Measurements from ENCODE around the gene ZBTB5.

Gene ZBTB5

GRCh38 chr9:37452611-37453010 lies 12.6 kb downstream of the ZBTB5 start:
- no CpG with 5 or more reads among the region's 1 CpG for WGBS (ENCODE audit: insufficient coverage)
- DNase-seq, result no peak
- peaks cover 0 to 4% (median 0%) of the 10 kb centered on the region in 5 experiments for H3K9me3 ChIP-seq (ENCODE audit: control extremely low read depth in 1 of 5, control insufficient read depth in 4 of 5, insufficient read depth in 2 of 5, low read depth in 1 of 5, low read length in 4 of 5)
- peaks cover 0 to 3% (median 2%) of the 10 kb centered on the region in 4 experiments for H3K4me1 ChIP-seq (ENCODE audit: control extremely low read depth in 1 of 4, control insufficient read depth in 4 of 4, insufficient read depth in 4 of 4, low read length in 3 of 4)
- peaks cover 5 to 21% (median 14%) of the 10 kb centered on the region in 4 experiments for H3K36me3 ChIP-seq (ENCODE audit: control insufficient read depth in 4 of 4, insufficient read depth in 4 of 4, low read length in 3 of 4)
- CTCF ChIA-PET, result interaction anchor here (1.0 to 1.2 kb wide), 2 partner anchors 10 kb away, joined by 3 to 5 read pairs; no protein-coding TSS in a partner anchor
- POLR2A ChIA-PET, result no interaction called here
- H3K4me3 ChIP-seq (ENCODE audit: control insufficient read depth in 1 of 7, extremely low read depth in 1 of 7, insufficient read depth in 4 of 7, low read depth in 2 of 7, low read length in 6 of 7), result no peak overlapping the region
- no peaks in the 10 kb centered on the region for H3K27me3 ChIP-seq (replicated peaks in 2 of 5; ENCODE audit: control insufficient read depth in 4 of 5, insufficient read depth in 5 of 5, low read length in 4 of 5)
- H3K27ac ChIP-seq (ENCODE audit: insufficient read depth in 1 of 2, low read depth in 1 of 2, low read length in 2 of 2, poor library complexity in 1 of 2, severe bottlenecking in 2 of 2), result no peak overlapping the region

GRCh38 chr9:37451628-37452027 lies 13.6 kb downstream of the ZBTB5 start:
- POLR2A ChIA-PET, result no interaction called here
- H3K27me3 ChIP-seq (replicated peaks in 2 of 5; ENCODE audit: control insufficient read depth in 4 of 5, insufficient read depth in 5 of 5, low read length in 4 of 5), result no peaks in the 10 kb centered on the region
- CTCF ChIA-PET, result interaction anchor here (1.2 kb wide), 1 partner anchor 11 kb away, joined by 5 read pairs; no protein-coding TSS in a partner anchor
- 67% methylated on average over 1 of the region's 3 CpGs for WGBS (ENCODE audit: insufficient coverage)
- DNase-seq, result no peak
- H3K4me3 ChIP-seq (ENCODE audit: control insufficient read depth in 1 of 7, extremely low read depth in 1 of 7, insufficient read depth in 4 of 7, low read depth in 2 of 7, low read length in 6 of 7), result no peak overlapping the region
- peaks cover 5 to 21% (median 15%) of the 10 kb centered on the region in 4 experiments for H3K36me3 ChIP-seq (ENCODE audit: control insufficient read depth in 4 of 4, insufficient read depth in 4 of 4, low read length in 3 of 4)
- H3K4me1 ChIP-seq (ENCODE audit: control extremely low read depth in 1 of 4, control insufficient read depth in 4 of 4, insufficient read depth in 4 of 4, low read length in 3 of 4), result peaks cover 0 to 3% (median 2%) of the 10 kb centered on the region in 4 experiments
- peaks cover 0 to 4% (median 0%) of the 10 kb centered on the region in 5 experiments for H3K9me3 ChIP-seq (ENCODE audit: control extremely low read depth in 1 of 5, control insufficient read depth in 4 of 5, insufficient read depth in 2 of 5, low read depth in 1 of 5, low read length in 4 of 5)
- no peak overlapping the region for H3K27ac ChIP-seq (ENCODE audit: insufficient read depth in 1 of 2, low read depth in 1 of 2, low read length in 2 of 2, poor library complexity in 1 of 2, severe bottlenecking in 2 of 2)

GRCh38 chr9:37449862-37450632 lies 15.2 kb downstream of the ZBTB5 start:
- ChIA-PET POLR2A (interaction anchor here (0.7 kb wide), 1 partner anchor 26 kb away, joined by 3 read pairs; no protein-coding TSS in a partner anchor), CTCF (interaction anchor here (1.1 kb wide), 1 partner anchor 12 kb away, joined by 3 read pairs; no protein-coding TSS in a partner anchor)
- H3K27ac ChIP-seq (ENCODE audit: insufficient read depth in 1 of 2, low read depth in 1 of 2, low read length in 2 of 2, poor library complexity in 1 of 2, severe bottlenecking in 2 of 2), result no peak overlapping the region
- peaks cover 0 to under 1% (median 0%) of the 10 kb centered on the region in 5 experiments for H3K9me3 ChIP-seq (ENCODE audit: control extremely low read depth in 1 of 5, control insufficient read depth in 4 of 5, insufficient read depth in 2 of 5, low read depth in 1 of 5, low read length in 4 of 5)
- H3K27me3 ChIP-seq (replicated peaks in 2 of 5; ENCODE audit: control insufficient read depth in 4 of 5, insufficient read depth in 5 of 5, low read length in 4 of 5), result no peaks in the 10 kb centered on the region
- H3K4me3 ChIP-seq (ENCODE audit: control insufficient read depth in 1 of 7, extremely low read depth in 1 of 7, insufficient read depth in 4 of 7, low read depth in 2 of 7, low read length in 6 of 7), result no peak overlapping the region
- 98% methylated on average over 4 of the region's 12 CpGs for WGBS (ENCODE audit: insufficient coverage)
- H3K36me3 ChIP-seq (ENCODE audit: control insufficient read depth in 4 of 4, insufficient read depth in 4 of 4, low read length in 3 of 4), result peaks cover 3 to 16% (median 13%) of the 10 kb centered on the region in 4 experiments
- H3K4me1 ChIP-seq (ENCODE audit: control extremely low read depth in 1 of 4, control insufficient read depth in 4 of 4, insufficient read depth in 4 of 4, low read length in 3 of 4), result peaks cover 0 to 3% (median 2%) of the 10 kb centered on the region in 4 experiments
- no peak for DNase-seq

GRCh38 chr9:37447111-37447510 lies 18.1 kb downstream of the ZBTB5 start:
- H3K4me1 ChIP-seq (ENCODE audit: control extremely low read depth in 1 of 4, control insufficient read depth in 4 of 4, insufficient read depth in 4 of 4, low read length in 3 of 4), result peaks cover 0 to 3% (median 2%) of the 10 kb centered on the region in 4 experiments
- H3K27ac ChIP-seq (ENCODE audit: insufficient read depth in 1 of 2, low read depth in 1 of 2, low read length in 2 of 2, poor library complexity in 1 of 2, severe bottlenecking in 2 of 2), result no peak overlapping the region
- POLR2A ChIA-PET, result interaction anchor here (1.3 kb wide), 1 partner anchor 12 kb away, joined by 3 read pairs; no protein-coding TSS in a partner anchor
- no peaks in the 10 kb centered on the region for H3K9me3 ChIP-seq (ENCODE audit: control extremely low read depth in 1 of 5, control insufficient read depth in 4 of 5, insufficient read depth in 2 of 5, low read depth in 1 of 5, low read length in 4 of 5)
- CTCF ChIA-PET, result interaction anchor here (1.4 kb wide), 1 partner anchor 8 kb away, joined by 3 read pairs; no protein-coding TSS in a partner anchor
- H3K4me3 ChIP-seq (ENCODE audit: control insufficient read depth in 1 of 7, extremely low read depth in 1 of 7, insufficient read depth in 4 of 7, low read depth in 2 of 7, low read length in 6 of 7), result no peak overlapping the region
- DNase-seq, result no peak
- H3K27me3 ChIP-seq (replicated peaks in 2 of 5; ENCODE audit: control insufficient read depth in 4 of 5, insufficient read depth in 5 of 5, low read length in 4 of 5), result no peaks in the 10 kb centered on the region
- peaks cover 2 to 21% (median 16%) of the 10 kb centered on the region in 4 experiments for H3K36me3 ChIP-seq (ENCODE audit: control insufficient read depth in 4 of 4, insufficient read depth in 4 of 4, low read length in 3 of 4)

GRCh38 chr9:37446401-37446800 lies 18.8 kb downstream of the ZBTB5 start:
- Histone ChIP-seq H3K27me3 (replicated peaks in 2 of 5; ENCODE audit: control insufficient read depth in 4 of 5, insufficient read depth in 5 of 5, low read length in 4 of 5) (no peaks in the 10 kb centered on the region), H3K4me3 (ENCODE audit: control insufficient read depth in 1 of 7, extremely low read depth in 1 of 7, insufficient read depth in 4 of 7, low read depth in 2 of 7, low read length in 6 of 7) (no peak overlapping the region), H3K4me1 (ENCODE audit: control extremely low read depth in 1 of 4, control insufficient read depth in 4 of 4, insufficient read depth in 4 of 4, low read length in 3 of 4) (no peaks in the 10 kb centered on the region), H3K36me3 (ENCODE audit: control insufficient read depth in 4 of 4, insufficient read depth in 4 of 4, low read length in 3 of 4) (peaks cover 2 to 28% (median 23%) of the 10 kb centered on the region in 4 experiments), H3K9me3 (ENCODE audit: control extremely low read depth in 1 of 5, control insufficient read depth in 4 of 5, insufficient read depth in 2 of 5, low read depth in 1 of 5, low read length in 4 of 5) (no peaks in the 10 kb centered on the region), H3K27ac (ENCODE audit: insufficient read depth in 1 of 2, low read depth in 1 of 2, low read length in 2 of 2, poor library complexity in 1 of 2, severe bottlenecking in 2 of 2) (no peak overlapping the region)
- POLR2A ChIA-PET, result interaction anchor here (1.3 kb wide), 1 partner anchor 11 kb away, joined by 3 read pairs; no protein-coding TSS in a partner anchor
- 100% methylated on average over 1 of the region's 4 CpGs for WGBS (ENCODE audit: insufficient coverage)
- DNase-seq, result no peak
- CTCF ChIA-PET, result interaction anchor here (1.4 kb wide), 1 partner anchor 9 kb away, joined by 3 read pairs; no protein-coding TSS in a partner anchor

GRCh38 chr9:37445832-37446231 lies 19.4 kb downstream of the ZBTB5 start:
- no peak overlapping the region for H3K4me3 ChIP-seq (ENCODE audit: control insufficient read depth in 1 of 7, extremely low read depth in 1 of 7, insufficient read depth in 4 of 7, low read depth in 2 of 7, low read length in 6 of 7)
- peaks cover 2 to 34% (median 28%) of the 10 kb centered on the region in 4 experiments for H3K36me3 ChIP-seq (ENCODE audit: control insufficient read depth in 4 of 4, insufficient read depth in 4 of 4, low read length in 3 of 4)
- H3K9me3 ChIP-seq (ENCODE audit: control extremely low read depth in 1 of 5, control insufficient read depth in 4 of 5, insufficient read depth in 2 of 5, low read depth in 1 of 5, low read length in 4 of 5), result no peaks in the 10 kb centered on the region
- H3K27ac ChIP-seq (ENCODE audit: insufficient read depth in 1 of 2, low read depth in 1 of 2, low read length in 2 of 2, poor library complexity in 1 of 2, severe bottlenecking in 2 of 2), result no peak overlapping the region
- no peaks in the 10 kb centered on the region for H3K4me1 ChIP-seq (ENCODE audit: control extremely low read depth in 1 of 4, control insufficient read depth in 4 of 4, insufficient read depth in 4 of 4, low read length in 3 of 4)
- no peaks in the 10 kb centered on the region for H3K27me3 ChIP-seq (replicated peaks in 2 of 5; ENCODE audit: control insufficient read depth in 4 of 5, insufficient read depth in 5 of 5, low read length in 4 of 5)
- DNase-seq, result no peak
- no CpG with 5 or more reads among the region's 6 CpGs for WGBS (ENCODE audit: insufficient coverage)
- CTCF ChIA-PET, result interaction anchor here (1.4 kb wide), 1 partner anchor 9 kb away, joined by 3 read pairs; no protein-coding TSS in a partner anchor
- POLR2A ChIA-PET, result interaction anchor here (1.3 kb wide), 1 partner anchor 10 kb away, joined by 3 read pairs; no protein-coding TSS in a partner anchor

GRCh38 chr9:37444890-37445289 lies 20.4 kb downstream of the ZBTB5 start:
- Histone ChIP-seq H3K9me3 (ENCODE audit: control extremely low read depth in 1 of 5, control insufficient read depth in 4 of 5, insufficient read depth in 2 of 5, low read depth in 1 of 5, low read length in 4 of 5) (no peaks in the 10 kb centered on the region), H3K36me3 (ENCODE audit: control insufficient read depth in 4 of 4, insufficient read depth in 4 of 4, low read length in 3 of 4) (peaks cover 5 to 39% (median 32%) of the 10 kb centered on the region in 4 experiments), H3K4me1 (ENCODE audit: control extremely low read depth in 1 of 4, control insufficient read depth in 4 of 4, insufficient read depth in 4 of 4, low read length in 3 of 4) (peaks cover 0 to 2% (median 0%) of the 10 kb centered on the region in 4 experiments), H3K27me3 (replicated peaks in 2 of 5; ENCODE audit: control insufficient read depth in 4 of 5, insufficient read depth in 5 of 5, low read length in 4 of 5) (no peaks in the 10 kb centered on the region), H3K27ac (ENCODE audit: insufficient read depth in 1 of 2, low read depth in 1 of 2, low read length in 2 of 2, poor library complexity in 1 of 2, severe bottlenecking in 2 of 2) (no peak overlapping the region), H3K4me3 (ENCODE audit: control insufficient read depth in 1 of 7, extremely low read depth in 1 of 7, insufficient read depth in 4 of 7, low read depth in 2 of 7, low read length in 6 of 7) (no peak overlapping the region)
- ChIA-PET CTCF (no interaction called here), POLR2A (no interaction called here)
- DNase-seq, result no peak
- whole genome bisulfite sequencing (ENCODE audit: insufficient coverage), result no CpG with 5 or more reads among the region's 2 CpGs
